COLO668 (cell line): ENCODE results near the gene GARS1.
A peak's percentile ranks its signal among the peaks of the same experiment; 100 is the strongest.

Source experiments
- DNase-seq: peaks from one replicate; lab custom pipeline; 2025; ENCODE audit not compliant: unreplicated experiment; lab: John Stamatoyannopoulos, UW

Gene GARS1

GRCh38 chr7:30654296-30655090 is 59.8 kb downstream of the GARS1 start:
- DNase-seq, result no peak

- no peak for DNase-seq
Measured at GRCh38 chr7:30655096-30655970, 60.7 kb downstream of the GARS1 start.

- no peak for DNase-seq
Measured at GRCh38 chr7:30656006-30656957, 61.6 kb downstream of the GARS1 start.

- DNase-seq, result no peak
Measured at GRCh38 chr7:30657131-30657530, 62.5 kb downstream of the GARS1 start.

GRCh38 chr7:30658479-30659074 is 63.9 kb downstream of the GARS1 start:
- no peak for DNase-seq

- peak; percentile 66 for DNase-seq
Measured at GRCh38 chr7:30659312-30659711, 64.6 kb downstream of the GARS1 start.

- DNase-seq, result peak; percentile 94
Measured at GRCh38 chr7:30660331-30661255, 65.9 kb downstream of the GARS1 start.

- DNase-seq, result no peak
Measured at GRCh38 chr7:30661926-30662325, 67.2 kb downstream of the GARS1 start.

- DNase-seq, result no peak
Measured at GRCh38 chr7:30662431-30662939, 67.8 kb downstream of the GARS1 start.

GRCh38 chr7:30663414-30663813 is 68.7 kb downstream of the GARS1 start:
- DNase-seq, result no peak

GRCh38 chr7:30664184-30664885 is 69.7 kb downstream of the GARS1 start:
- DNase-seq, result no peak

GRCh38 chr7:30665043-30665442 is 70.4 kb downstream of the GARS1 start:
- DNase-seq, result no peak

GRCh38 chr7:30665449-30665848 is 70.8 kb downstream of the GARS1 start:
- no peak for DNase-seq

GRCh38 chr7:30667172-30667571 is 72.5 kb downstream of the GARS1 start:
- no peak for DNase-seq

- DNase-seq, result no peak
Measured at GRCh38 chr7:30668102-30668501, 73.4 kb downstream of the GARS1 start.

- DNase-seq, result no peak
Measured at GRCh38 chr7:30671793-30672465, 77.3 kb downstream of the GARS1 start.

- DNase-seq, result no peak
Measured at GRCh38 chr7:30674420-30674819, 79.7 kb downstream of the GARS1 start.

- peak; percentile 22 for DNase-seq
Measured at GRCh38 chr7:30674876-30675275, 80.2 kb downstream of the GARS1 start.
